Measurements from ENCODE around the gene NSMCE1. TPM values are rescaled to one million over a fixed set of nuclear protein-coding genes. Genes with fewer than 3 reads are reported as not detected.

Gene NSMCE1
- total RNA-seq, 1 experiment from 2014 or later = 65.8 TPM

DNA sequence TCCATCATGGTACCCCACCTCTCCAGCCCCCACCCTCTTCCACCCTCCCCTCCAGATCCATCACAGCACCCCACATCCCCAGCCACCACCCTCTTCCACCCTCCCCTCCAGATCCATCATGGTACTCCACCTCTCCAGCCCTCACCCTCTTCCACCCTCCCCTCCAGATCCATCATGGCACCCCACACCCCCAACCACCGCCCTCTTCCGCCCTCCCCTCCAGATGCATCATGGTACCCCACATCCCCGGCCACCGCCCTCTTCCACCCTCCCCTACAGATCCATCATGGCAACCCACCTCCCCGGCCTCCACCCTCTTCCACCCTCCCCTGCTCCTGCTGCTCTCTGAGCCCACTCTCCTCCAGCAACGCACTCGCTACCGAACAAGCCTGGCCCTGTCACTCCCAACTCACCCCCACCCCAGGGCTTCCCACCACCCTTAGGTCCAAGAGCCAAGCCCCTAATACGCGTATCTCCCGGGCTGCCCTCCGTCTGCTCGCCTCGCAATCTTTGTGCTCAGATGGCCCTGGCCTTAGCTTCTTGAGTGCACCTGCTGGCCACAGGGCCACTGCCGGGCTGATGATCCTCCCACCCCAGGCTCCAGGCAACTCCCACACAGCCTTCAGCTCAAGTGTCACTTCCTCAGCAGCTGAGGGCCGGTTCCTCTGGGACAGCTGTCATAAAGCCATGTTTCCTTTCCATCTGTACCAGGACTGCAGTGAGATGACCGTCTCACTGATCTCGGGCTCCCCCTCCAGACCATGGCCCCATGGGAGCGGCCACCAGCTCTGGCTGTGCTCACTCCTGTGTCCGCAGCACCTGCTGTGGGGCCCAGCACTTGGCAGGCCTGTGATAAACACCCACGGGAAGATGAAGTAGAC lies 39.7 kb downstream of the NSMCE1 start:
- no peak for DNase-seq (ENCODE audit: low read depth, low spot score)
- in situ Hi-C loops (cut with HindIII; ENCODE audit: low pct_unique_long_range_greater_than_20kb, low sequenced_read_pairs) = no loop called here

DNA sequence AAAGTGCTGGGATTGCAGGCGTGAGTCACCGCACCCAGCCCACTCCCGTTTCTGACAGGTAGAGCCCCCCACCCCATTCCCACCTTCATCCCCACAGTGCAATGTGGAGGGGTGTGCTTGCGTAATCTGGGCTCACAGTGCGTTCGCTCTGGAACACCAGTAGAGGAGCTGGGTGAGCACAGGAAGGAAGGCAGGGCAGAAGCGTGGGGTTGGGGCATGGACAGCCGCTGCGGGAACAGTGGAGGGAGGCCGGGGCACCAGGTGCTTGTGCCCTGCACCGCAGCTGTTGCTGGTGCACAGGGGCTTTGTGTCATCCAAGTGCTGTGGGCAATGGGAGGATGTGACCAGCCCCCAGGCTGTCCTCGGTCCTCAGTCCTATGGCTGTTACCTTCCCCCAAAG lies 40.5 kb downstream of the NSMCE1 start:
- in situ Hi-C loops (cut with HindIII; ENCODE audit: low pct_unique_long_range_greater_than_20kb, low sequenced_read_pairs) = no loop called here
- DNase-seq (ENCODE audit: low read depth, low spot score) = no peak

DNA sequence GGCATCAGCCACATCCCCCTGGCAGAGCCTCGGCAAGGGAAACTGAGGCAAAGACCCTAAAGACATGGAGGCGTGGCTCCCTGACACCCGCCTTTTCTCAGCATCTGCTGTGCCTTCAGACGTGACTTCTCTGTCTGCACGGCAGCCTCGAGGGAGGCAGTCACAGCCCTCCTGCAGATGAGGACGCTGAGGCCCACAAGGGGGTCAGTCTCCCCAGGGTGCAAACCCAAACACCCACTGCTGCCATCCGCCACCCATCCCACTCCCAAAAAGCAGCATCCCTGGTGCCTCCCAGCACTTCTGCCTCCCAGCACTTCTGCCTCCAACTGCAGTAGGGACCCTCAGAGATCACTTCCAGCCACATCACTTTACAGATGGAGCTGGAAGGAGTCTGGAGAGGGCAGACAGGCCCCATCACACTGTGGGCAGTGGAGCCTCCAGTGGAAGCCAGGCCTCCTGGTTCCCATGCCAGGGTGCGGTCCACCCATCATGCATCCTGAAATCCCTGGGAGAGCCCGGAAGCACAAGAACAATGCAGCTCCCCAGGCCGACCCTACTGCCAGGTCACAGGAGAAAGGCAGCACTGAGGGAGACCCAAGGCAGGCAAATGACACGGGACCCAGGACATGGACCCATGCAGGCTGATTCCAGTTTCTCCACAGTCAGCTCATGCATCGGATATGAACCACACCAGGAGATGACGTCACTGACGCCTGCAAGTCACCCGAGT lies 41.4 kb downstream of the NSMCE1 start:
- in situ Hi-C loops (cut with HindIII; ENCODE audit: low pct_unique_long_range_greater_than_20kb, low sequenced_read_pairs) = no loop called here
- DNase-seq (ENCODE audit: low read depth, low spot score) = no peak

DNA sequence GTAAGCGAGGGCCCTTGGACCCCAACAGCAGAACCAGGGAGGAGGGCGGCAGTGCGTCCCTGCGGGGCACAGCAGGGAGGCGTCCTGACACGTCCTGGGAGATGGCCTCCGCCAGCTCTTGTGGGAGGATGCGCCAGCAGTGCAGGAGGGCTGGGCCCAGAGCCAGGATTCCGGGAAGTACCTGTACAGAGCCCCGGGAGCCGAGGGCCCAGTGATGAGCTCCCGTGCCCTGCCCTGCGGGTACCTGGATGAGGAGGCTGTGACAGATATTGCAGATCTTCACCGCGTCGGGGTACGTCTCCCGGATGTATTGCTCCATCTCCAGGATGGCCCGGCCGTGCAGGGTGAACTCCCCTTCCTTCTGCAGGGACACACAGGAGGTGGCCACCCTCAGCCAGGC lies 42.1 kb downstream of the NSMCE1 start:
- in situ Hi-C loops (cut with HindIII; ENCODE audit: low pct_unique_long_range_greater_than_20kb, low sequenced_read_pairs) = no loop called here
- DNase-seq (ENCODE audit: low read depth, low spot score) = no peak

DNA sequence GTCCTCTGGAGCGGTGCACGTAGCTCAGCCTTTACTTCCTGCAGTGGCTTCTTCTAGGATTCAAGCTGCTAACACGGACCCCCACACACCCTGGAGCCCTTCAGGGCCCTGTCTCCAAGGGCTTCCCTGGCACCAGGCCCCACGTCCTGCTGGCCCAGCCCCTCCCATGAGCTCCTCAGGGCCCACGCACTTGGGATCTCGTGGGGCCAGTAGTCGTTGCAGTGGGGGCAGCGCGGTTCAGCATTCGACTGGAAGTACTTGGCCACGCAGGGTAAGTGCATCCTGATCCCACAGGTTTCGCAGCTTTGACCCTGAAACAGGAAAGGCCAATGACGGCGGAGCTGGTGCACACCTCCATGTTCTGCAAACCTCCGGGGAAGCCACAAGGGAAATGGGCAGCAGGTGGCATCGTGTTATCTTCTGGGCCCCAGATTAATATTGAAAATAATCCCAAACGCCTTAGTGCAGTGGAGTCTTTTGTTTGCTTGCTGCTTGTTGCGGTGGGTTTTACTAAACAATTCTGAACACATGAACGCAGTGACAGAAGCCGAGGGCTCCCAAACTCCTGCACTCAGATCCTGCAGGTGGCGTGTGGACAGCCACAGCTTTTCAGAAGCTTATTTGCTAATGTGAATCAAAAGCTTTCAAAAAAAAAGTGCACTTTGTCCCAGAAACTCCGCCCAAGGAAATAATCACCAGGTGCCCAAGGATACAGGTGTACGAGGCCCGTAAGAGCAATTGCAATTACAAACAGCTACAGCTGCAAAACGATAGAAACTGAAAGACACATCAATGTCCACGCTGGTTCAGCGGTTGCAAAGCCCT lies 42.8 kb downstream of the NSMCE1 start:
- no peak for DNase-seq (ENCODE audit: low read depth, low spot score)
- in situ Hi-C loops (cut with HindIII; ENCODE audit: low pct_unique_long_range_greater_than_20kb, low sequenced_read_pairs) = no loop called here

DNA sequence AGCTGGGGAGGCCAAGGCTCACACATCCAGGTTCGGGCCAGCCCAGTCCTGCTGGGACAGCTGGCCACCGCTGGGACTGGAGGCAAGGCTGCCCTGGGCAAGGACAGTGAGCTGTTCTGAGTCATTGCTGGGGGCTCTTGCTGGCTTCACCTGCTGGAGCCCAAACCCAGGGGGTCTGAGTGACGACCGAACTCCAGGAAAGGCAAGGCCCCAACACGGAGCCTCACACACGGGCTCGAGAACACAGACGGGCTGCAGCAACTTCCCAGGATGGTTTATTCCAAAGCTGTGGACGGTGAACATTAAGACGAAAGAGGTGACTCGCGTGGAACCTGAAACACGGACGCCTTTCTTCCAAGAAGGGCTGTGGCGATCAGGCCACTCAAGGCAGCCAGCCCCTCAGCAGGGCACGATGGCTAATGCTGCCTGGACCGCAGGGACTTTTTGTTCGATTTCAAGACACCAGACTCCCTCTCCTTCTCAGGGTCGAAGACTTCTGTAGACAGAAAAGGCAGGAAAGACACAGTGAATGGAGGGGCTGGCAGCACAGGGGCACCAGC lies 43.8 kb downstream of the NSMCE1 start:
- DNase-seq (ENCODE audit: low read depth, low spot score) = no peak
- in situ Hi-C loops (cut with HindIII; ENCODE audit: low pct_unique_long_range_greater_than_20kb, low sequenced_read_pairs) = no loop called here

GRCh38 chr16:27224271-27224737 lies 44.3 kb downstream of the NSMCE1 start:
- in situ Hi-C loops (cut with HindIII; ENCODE audit: low pct_unique_long_range_greater_than_20kb, low sequenced_read_pairs) = no loop called here
- no peak for DNase-seq (ENCODE audit: low read depth, low spot score)

DNA sequence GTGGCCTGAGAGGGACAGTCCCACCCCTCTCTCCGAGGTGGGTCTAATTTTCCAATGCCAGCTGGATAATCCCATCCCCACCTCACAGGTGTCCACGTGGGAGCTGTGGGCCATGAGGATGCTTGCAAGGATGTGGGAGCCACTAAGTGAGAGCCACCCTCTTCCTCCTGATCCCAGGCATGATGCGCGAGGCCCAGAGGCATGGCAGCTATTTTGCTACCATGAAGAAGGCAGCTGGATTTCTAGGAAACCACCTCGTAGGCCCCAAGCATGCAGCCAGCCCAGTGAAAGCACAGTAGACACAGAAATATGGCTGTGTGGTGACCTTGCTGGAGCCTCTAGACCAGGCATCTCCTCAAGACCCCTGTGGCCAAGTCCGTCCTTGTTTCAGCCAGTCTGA lies 44.9 kb downstream of the NSMCE1 start:
- in situ Hi-C loops (cut with HindIII; ENCODE audit: low pct_unique_long_range_greater_than_20kb, low sequenced_read_pairs) = no loop called here
- DNase-seq (ENCODE audit: low read depth, low spot score) = no peak

DNA sequence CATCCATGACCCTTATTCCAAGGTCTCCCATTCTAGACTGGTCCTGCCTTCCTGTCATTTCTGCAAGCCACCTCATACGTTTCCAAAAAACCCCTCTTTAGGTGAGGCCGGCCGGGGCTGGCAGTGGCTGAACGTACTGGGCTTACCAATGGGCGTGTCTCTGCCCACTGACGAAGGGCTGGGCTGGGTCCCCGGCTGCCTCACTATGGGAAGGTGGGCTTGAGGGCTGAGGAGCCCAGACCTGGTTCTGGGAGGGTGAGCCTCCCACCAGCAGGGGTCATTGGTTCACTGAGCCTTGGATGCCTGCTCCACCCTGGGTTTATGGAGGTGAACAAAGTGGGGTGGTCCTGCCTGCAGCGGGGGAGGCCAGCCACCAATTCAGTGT lies 45.4 kb downstream of the NSMCE1 start:
- DNase-seq (ENCODE audit: low read depth, low spot score) = no peak
- in situ Hi-C loops (cut with HindIII; ENCODE audit: low pct_unique_long_range_greater_than_20kb, low sequenced_read_pairs) = no loop called here

- DNase-seq (ENCODE audit: low read depth, low spot score) = no peak
- in situ Hi-C loops (cut with HindIII; ENCODE audit: low pct_unique_long_range_greater_than_20kb, low sequenced_read_pairs) = no loop called here
Measured at GRCh38 chr16:27222249-27223225, 46.0 kb downstream of the NSMCE1 start.

DNA sequence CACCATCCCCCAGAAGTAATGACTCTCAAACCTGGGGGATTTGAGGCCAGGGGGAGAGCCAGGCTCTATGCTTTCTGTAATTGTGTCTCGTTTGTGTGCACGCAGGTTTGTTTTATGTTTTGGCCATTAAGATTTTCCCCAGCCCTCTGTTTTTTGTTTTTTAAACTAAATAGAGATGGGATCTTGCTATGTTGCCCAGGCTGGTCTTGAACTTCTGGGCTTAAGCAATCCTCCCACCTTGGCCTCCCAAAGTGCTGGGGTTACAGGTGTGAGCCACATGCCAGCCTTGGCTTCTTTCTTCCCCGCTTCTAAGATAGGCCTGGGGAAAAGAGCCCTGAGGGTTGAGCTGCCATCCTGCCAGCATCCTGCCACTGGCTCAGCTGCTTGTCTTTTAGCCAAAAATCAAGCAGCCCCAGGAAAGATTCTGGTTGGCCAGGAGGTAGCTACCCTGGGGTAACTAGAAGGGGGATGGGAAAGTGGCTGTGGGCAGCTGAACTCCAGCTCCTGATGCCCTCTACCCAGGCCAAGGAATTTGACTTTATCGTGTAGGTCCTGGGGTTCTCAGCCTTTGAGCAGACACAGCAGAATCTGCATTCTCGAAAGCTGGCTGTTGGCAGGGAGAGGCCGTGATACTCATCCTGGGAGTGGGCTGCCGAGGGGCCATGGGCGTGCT lies 46.9 kb downstream of the NSMCE1 start:
- no peak for DNase-seq (ENCODE audit: low read depth, low spot score)
- in situ Hi-C loops (cut with HindIII; ENCODE audit: low pct_unique_long_range_greater_than_20kb, low sequenced_read_pairs) = no loop called here

- DNase-seq (ENCODE audit: low read depth, low spot score) = no peak
- in situ Hi-C loops (cut with HindIII; ENCODE audit: low pct_unique_long_range_greater_than_20kb, low sequenced_read_pairs) = no loop called here
Measured at GRCh38 chr16:27220991-27221390, 47.6 kb downstream of the NSMCE1 start.

DNA sequence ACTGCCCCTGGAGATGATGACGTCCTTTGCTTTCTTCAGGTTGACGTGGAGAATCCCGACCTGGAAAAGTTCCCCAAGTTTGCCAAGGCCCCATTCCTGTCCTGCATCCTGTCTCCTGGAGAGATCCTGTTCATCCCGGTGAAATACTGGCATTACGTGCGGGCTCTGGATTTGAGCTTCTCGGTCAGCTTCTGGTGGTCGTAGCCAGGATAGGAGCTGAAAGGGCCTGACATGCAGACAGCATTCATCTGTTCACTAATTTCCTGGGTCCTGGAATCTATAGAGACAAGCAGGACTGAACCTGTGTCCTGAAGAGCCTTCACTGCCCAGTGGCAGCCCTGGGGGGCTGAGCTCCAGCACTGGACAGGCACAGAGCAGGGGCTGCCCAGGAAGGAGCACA lies 48.0 kb downstream of the NSMCE1 start:
- in situ Hi-C loops (cut with HindIII; ENCODE audit: low pct_unique_long_range_greater_than_20kb, low sequenced_read_pairs) = no loop called here
- DNase-seq (ENCODE audit: low read depth, low spot score) = no peak

DNA sequence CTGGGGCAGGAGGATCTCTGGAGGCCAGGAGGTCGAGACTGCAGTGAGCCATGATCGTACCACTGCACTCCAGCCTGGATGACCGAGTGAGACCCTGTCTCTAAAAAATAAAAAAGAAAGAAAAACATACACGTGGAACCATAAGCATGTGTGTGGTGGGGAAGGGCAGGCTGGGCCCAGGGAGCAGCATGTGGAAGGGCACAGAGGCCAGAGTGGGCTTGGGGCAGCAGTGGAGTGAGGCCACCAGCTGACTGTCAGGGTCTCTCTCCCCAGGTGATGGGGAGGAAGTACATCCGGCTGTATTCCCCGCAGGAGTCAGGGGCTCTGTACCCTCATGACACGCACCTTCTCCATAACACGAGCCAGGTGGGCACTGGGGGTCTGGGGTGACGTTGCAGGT lies 48.5 kb downstream of the NSMCE1 start:
- in situ Hi-C loops (cut with HindIII; ENCODE audit: low pct_unique_long_range_greater_than_20kb, low sequenced_read_pairs) = no loop called here

DNA sequence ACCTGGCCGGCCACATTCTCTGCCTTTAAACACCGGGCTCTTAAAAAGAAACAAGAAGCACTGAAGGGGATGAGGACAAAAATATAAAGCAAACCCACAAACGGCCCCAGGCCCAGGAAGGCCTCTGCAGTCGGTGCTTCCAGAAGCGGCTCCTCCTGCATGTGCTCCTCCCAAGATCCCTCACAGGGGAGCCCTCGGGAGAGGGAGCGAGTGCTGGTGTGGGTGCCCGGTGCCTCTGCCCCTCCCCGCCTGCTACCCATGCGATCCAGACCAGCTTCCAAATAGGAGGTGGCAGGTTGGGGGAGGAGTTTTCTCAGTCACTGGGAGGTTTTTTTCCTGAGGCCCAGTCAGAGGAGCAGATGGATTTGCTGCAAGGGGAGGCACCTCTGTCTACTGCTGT lies 49.4 kb downstream of the NSMCE1 start:
- DNase-seq (ENCODE audit: low read depth, low spot score) = no peak
- in situ Hi-C loops (cut with HindIII; ENCODE audit: low pct_unique_long_range_greater_than_20kb, low sequenced_read_pairs) = no loop called here

More for the DNA sequence above, 48.5 kb downstream of the NSMCE1 start:
- DNase-seq (ENCODE audit: low read depth, low spot score) = no peak

DNA sequence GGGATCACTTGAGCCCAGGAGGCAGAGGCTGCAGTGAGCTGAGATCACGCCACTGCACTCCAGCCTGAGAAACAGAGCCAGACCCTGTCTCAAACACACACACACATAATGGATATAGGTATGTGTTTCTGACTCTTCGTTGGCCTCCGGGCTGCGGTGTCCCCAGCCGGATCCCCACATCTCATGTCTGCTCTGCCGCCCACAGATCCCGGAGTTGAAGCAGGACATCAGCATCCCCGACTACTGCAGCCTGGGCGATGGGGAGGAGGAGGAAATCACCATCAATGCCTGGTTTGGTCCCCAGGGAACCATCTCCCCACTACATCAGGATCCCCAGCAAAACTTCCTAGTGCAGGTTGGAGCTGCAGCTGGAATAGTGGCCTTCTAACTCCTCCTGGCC lies 49.8 kb downstream of the NSMCE1 start:
- DNase-seq (ENCODE audit: low read depth, low spot score) = no peak
- in situ Hi-C loops (cut with HindIII; ENCODE audit: low pct_unique_long_range_greater_than_20kb, low sequenced_read_pairs) = no loop called here
